ENCODE results near the gene WNK1.

- TF ChIP-seq CTCF (IDR thresholded peaks at IDR 0.05) (no peak), POLR2A (IDR thresholded peaks at IDR 0.05) (no peak)
Measured at GRCh38 chr12:906062-906585, 153.7 kb downstream of the WNK1 start.

All from vagina (tissue), 2 donors.